GM12891 (cell line): ENCODE results near the gene PLPP1. TPM values are rescaled to one million over a fixed set of nuclear protein-coding genes. Genes with fewer than 3 reads are reported as not detected.

Source experiments
- DNase-seq: peaks from one replicate; pipeline ENCODE4 v3.0.0; 2011; ENCODE audit warnings: low spot score; ENCODE audit not compliant: insufficient read length
- FAIRE-seq: peaks from 2 replicates; lab custom pipeline; 2011; peaks lifted over from hg19 to GRCh38; lab: Jason Lieb, UNC
- PAX5 ChIP-seq: IDR thresholded peaks from 2 replicates; pipeline ENCODE4 v1.6.1; 2011; ENCODE audit warnings: low read length, moderate library complexity, mild to moderate bottlenecking; ENCODE audit not compliant: insufficient read depth, severe bottlenecking
- POLR2A ChIP-seq: IDR thresholded peaks from 2 replicates; pipeline ENCODE4 v1.6.1; 2011; ENCODE audit warnings: low read depth, low read length, control low read depth
- POLR2AphosphoS5 ChIP-seq: IDR thresholded peaks from 2 replicates; pipeline ENCODE4 v1.6.1; 2011; ENCODE audit warnings: low read depth, low read length, control low read depth
- POU2F2 ChIP-seq: IDR thresholded peaks from 2 replicates; pipeline ENCODE4 v1.6.1; 2011; ENCODE audit warnings: low read depth, mild to moderate bottlenecking, control low read depth, low read length, moderate library complexity
- SPI1 ChIP-seq: IDR thresholded peaks from 2 replicates; pipeline ENCODE4 v1.6.1; 2011; ENCODE audit warnings: low read depth, low read length, control low read depth
- TAF1 ChIP-seq: IDR thresholded peaks from 2 replicates; pipeline ENCODE4 v1.6.1; 2011; ENCODE audit warnings: low read depth, low read length, control low read depth
- polyA plus RNA-seq: library from polyadenylated mRNA; unstranded; fragments of >200 nt; gene quantifications from one replicate; pipeline ENCODE4 v1.2.1, GENCODE V29; 2012; ENCODE audit warnings: low read depth, missing spikeins, inconsistent platforms; ENCODE audit not compliant: missing spikeins

The PLPP1 gene
- 2.3 TPM for polyA plus RNA-seq

- TF ChIP-seq POU2F2 (no peak), TAF1 (0 out of 2 replicates have a peak, but pooled peaks have one; percentile 16)
- peak; percentile 80 for DNase-seq
- FAIRE-seq: peak; percentile 97
These were observed at the start of gene PLPP1 for GRCh38 chr5:55534436-55535198. PLPP1 (minus strand) TSS chr5:55534964; CDS start chr5:55534629, 335 bp downstream.

GRCh38 chr5:55583578-55583977 lies 48.8 kb upstream of the PLPP1 start:
- no peak for TF ChIP-seq POU2F2
- no peak for TF ChIP-seq TAF1
- no peak for TF ChIP-seq POLR2AphosphoS5
- no peak for TF ChIP-seq SPI1
- no peak for TF ChIP-seq PAX5
- no peak for TF ChIP-seq POLR2A
- DNase-seq (no peak), FAIRE-seq (no peak)

GRCh38 chr5:55582256-55582655 lies 47.5 kb upstream of the PLPP1 start:
- no peak for DNase-seq
- FAIRE-seq: no peak
- no peak for TF ChIP-seq PAX5
- TF ChIP-seq SPI1: peak; percentile 75
- TF ChIP-seq TAF1: no peak
- TF ChIP-seq POU2F2: no peak
- no peak for TF ChIP-seq POLR2A
- TF ChIP-seq POLR2AphosphoS5: no peak

GRCh38 chr5:55580042-55580441 lies 45.3 kb upstream of the PLPP1 start:
- no peak for FAIRE-seq
- TF ChIP-seq SPI1 (no peak), TAF1 (no peak), POLR2A (no peak), POU2F2 (no peak), POLR2AphosphoS5 (no peak), PAX5 (no peak)
- no peak for DNase-seq

- FAIRE-seq: no peak
These were observed 44.0 kb upstream of the PLPP1 start for GRCh38 chr5:55578771-55579170.

GRCh38 chr5:55577353-55578060 lies 42.7 kb upstream of the PLPP1 start:
- TF ChIP-seq SPI1: no peak
- TF ChIP-seq POU2F2: no peak
- no peak for TF ChIP-seq TAF1
- TF ChIP-seq PAX5: no peak

More at GRCh38 chr5:55578771-55579170, 44.0 kb upstream of the PLPP1 start:
- TF ChIP-seq SPI1 (no peak), PAX5 (no peak), POLR2AphosphoS5 (no peak)
- no peak for DNase-seq

GRCh38 chr5:55576661-55577060 lies 41.9 kb upstream of the PLPP1 start:
- FAIRE-seq: no peak
- no peak for DNase-seq
- TF ChIP-seq PAX5 (no peak), POLR2AphosphoS5 (no peak), POU2F2 (no peak), POLR2A (no peak), TAF1 (no peak), SPI1 (no peak)

More at GRCh38 chr5:55577353-55578060, 42.7 kb upstream of the PLPP1 start:
- DNase-seq (no peak), FAIRE-seq (no peak)

- DNase-seq (no peak), FAIRE-seq (peak; percentile 56)
- TF ChIP-seq PAX5: no peak
- TF ChIP-seq TAF1: no peak
- TF ChIP-seq POLR2A: no peak
- no peak for TF ChIP-seq SPI1
- TF ChIP-seq POLR2AphosphoS5: no peak
These were observed 41.2 kb upstream of the PLPP1 start for GRCh38 chr5:55575815-55576583.

GRCh38 chr5:55572600-55572999 lies 37.8 kb upstream of the PLPP1 start:
- DNase-seq (no peak), FAIRE-seq (no peak)
- TF ChIP-seq SPI1 (no peak), POLR2AphosphoS5 (no peak), TAF1 (no peak), PAX5 (no peak), POLR2A (no peak), POU2F2 (no peak)
